WTC11 (cell line): Measurements from ENCODE around the gene CYREN.
A peak's percentile ranks its signal among the peaks of the same experiment; 100 is the strongest.

Experiments used
- ATF1 ChIP-seq: sonication (generic); formaldehyde crosslinking; IDR thresholded peaks from 2 replicates; pipeline ENCODE4 v1.8.1; 2023; ENCODE audit warnings: mild to moderate bottlenecking, moderate library complexity, missing genetic modification reagents
- CREB1 ChIP-seq: sonication (generic); formaldehyde crosslinking; IDR thresholded peaks from 2 replicates; pipeline ENCODE4 v1.8.0; 2023; ENCODE audit warnings: mild to moderate bottlenecking, missing genetic modification reagents
- CREM ChIP-seq: sonication (generic); formaldehyde crosslinking; IDR thresholded peaks from 2 replicates; pipeline ENCODE4 v1.8.1; 2022; ENCODE audit warnings: mild to moderate bottlenecking, missing genetic modification reagents, moderate library complexity
- CTCF ChIP-seq: fragments of 200-600 bp; IDR thresholded peaks from 2 replicates; pipeline ENCODE4 v1.8.0; 2022; ENCODE audit warnings: antibody characterized with exemption
- ETV6 ChIP-seq: sonication (generic); formaldehyde crosslinking; IDR thresholded peaks from 2 replicates; pipeline ENCODE4 v1.8.1; 2022; ENCODE audit warnings: mild to moderate bottlenecking, missing genetic modification reagents
- FOXK1 ChIP-seq: sonication (generic); formaldehyde crosslinking; IDR thresholded peaks from 2 replicates; pipeline ENCODE4 v1.8.0; 2022; ENCODE audit warnings: mild to moderate bottlenecking, moderate library complexity, missing genetic modification reagents
- MAX ChIP-seq: sonication (generic); formaldehyde crosslinking; IDR thresholded peaks from 2 replicates; pipeline ENCODE4 v1.8.0; 2022; ENCODE audit warnings: mild to moderate bottlenecking, missing genetic modification reagents
- NFE2L1 ChIP-seq: sonication (generic); formaldehyde crosslinking; IDR thresholded peaks from 2 replicates; pipeline ENCODE4 v1.8.1; 2023; ENCODE audit warnings: missing genetic modification reagents
- NFYB ChIP-seq: sonication (generic); formaldehyde crosslinking; conservative IDR thresholded peaks from 2 replicates; pipeline ENCODE4 v1.8.0; 2022; ENCODE audit warnings: low read depth, missing genetic modification reagents
- NR2C2 ChIP-seq: sonication (generic); formaldehyde crosslinking; IDR thresholded peaks from 2 replicates; pipeline ENCODE4 v1.8.0; 2022; ENCODE audit warnings: mild to moderate bottlenecking, missing genetic modification reagents
- PREB ChIP-seq: sonication (generic); formaldehyde crosslinking; IDR thresholded peaks from 2 replicates; pipeline ENCODE4 v1.8.1; 2022; ENCODE audit warnings: mild to moderate bottlenecking, missing genetic modification reagents, moderate library complexity, borderline replicate concordance
- SMAD3 ChIP-seq: sonication (generic); formaldehyde crosslinking; IDR thresholded peaks from 2 replicates; pipeline ENCODE4 v1.8.0; 2022; ENCODE audit warnings: missing genetic modification reagents, mild to moderate bottlenecking, borderline replicate concordance
- ZNF121 ChIP-seq: sonication (generic); formaldehyde crosslinking; IDR thresholded peaks from 2 replicates; pipeline ENCODE4 v1.8.0; 2023; ENCODE audit warnings: missing genetic modification reagents

GRCh38 chr7:135169141-135169963 lies 1.2 kb downstream of the CYREN start:
- TF ChIP-seq MAX (CRISPR knock-in tag) = 0 out of 2 replicates have a peak, but pooled peaks have one; percentile 15
- no peak for TF ChIP-seq NFYB (CRISPR knock-in tag)
- peak; percentile 51 for TF ChIP-seq CTCF
- no peak for TF ChIP-seq NR2C2
- TF ChIP-seq CREB1 = no peak
- TF ChIP-seq NFE2L1 (CRISPR knock-in tag) = no peak
- TF ChIP-seq ETV6 (CRISPR knock-in tag) = no peak
- no peak for TF ChIP-seq SMAD3
- no peak for TF ChIP-seq ATF1 (CRISPR knock-in tag)
- TF ChIP-seq PREB (CRISPR knock-in tag) = no peak
- TF ChIP-seq CREM (CRISPR knock-in tag) = no peak
- TF ChIP-seq ZNF121 (CRISPR knock-in tag) = no peak
- TF ChIP-seq FOXK1 (CRISPR knock-in tag) = no peak
